ENCODE results near the gene COG8. TPM values are rescaled to one million over a fixed set of nuclear protein-coding genes. Genes with fewer than 3 reads are reported as not detected.

Gene COG8
- total and polyA plus RNA-seq, 2 donors (not counting 3 experiments of a cell fraction or from before 2014, with no cell fraction given): 29.0 to 31.6 TPM

GRCh38 chr16:69376393-69377059 is 37.2 kb upstream of the COG8 start:
- no peak overlapping the region for H3K9ac ChIP-seq (replicated peaks; ENCODE audit: extremely low read depth, insufficient read depth, low read length)
- intact Hi-C loops (cut with micrococcal nuclease): no loop called here
- CTCF ChIA-PET: interaction anchor here (1.2 kb wide), 1 partner anchor 19 kb away, joined by 3 read pairs; no protein-coding TSS in a partner anchor
- no peak overlapping the region for H3K27ac ChIP-seq (ENCODE audit: insufficient read depth, low read depth, low read length)
- H3K79me2 ChIP-seq (ENCODE audit: control insufficient read depth, insufficient read depth, low read length): peaks cover 5% of the 10 kb centered on the region
- dilution Hi-C loops (cut with MboI; ENCODE audit: extremely low pct_ligation_motif_present, low sequenced_read_pairs): no loop called here
- no peak overlapping the region for H3K4me2 ChIP-seq (ENCODE audit: insufficient read depth, low read length)
- POLR2A ChIA-PET: no interaction called here
- H3K4me3 ChIP-seq (replicated peaks in 1 of 3; ENCODE audit: insufficient read depth in 1 of 3, low read depth in 1 of 3, low read length in 3 of 3): no peak overlapping the region
- no peaks in the 10 kb centered on the region for H3K9me3 ChIP-seq (replicated peaks; ENCODE audit: control insufficient read depth, insufficient read depth, low read length)
- H2AFZ ChIP-seq (ENCODE audit: low read depth, low read length): no peak overlapping the region
- H3K27me3 ChIP-seq (ENCODE audit: control insufficient read depth in 2 of 2, insufficient read depth in 2 of 2, low read length in 2 of 2): no peaks in the 10 kb centered on the region
- no peaks in the 10 kb centered on the region for H3K9me1 ChIP-seq (replicated peaks; ENCODE audit: control insufficient read depth, extremely low read depth, insufficient read depth, low read length)
- no peak for DNase-seq (ENCODE audit: low read depth, low spot score)
- peaks cover 4% of the 10 kb centered on the region for H4K20me1 ChIP-seq (replicated peaks; ENCODE audit: control insufficient read depth, extremely low read depth, insufficient read depth, low read length)
- FAIRE-seq: no peak
- no TSS peak for BruUV-seq (replicated peaks)
- no peaks in the 10 kb centered on the region for H3K36me3 ChIP-seq (ENCODE audit: control insufficient read depth in 2 of 2, extremely low read depth in 1 of 2, insufficient read depth in 2 of 2, low read length in 2 of 2)
- TF ChIP-seq JUN (IDR thresholded peaks at IDR 0.05; ENCODE audit: borderline replicate concordance, insufficient read depth, insufficient read length, low read depth) (no peak), CTCF (IDR thresholded peaks at IDR 0.05; ENCODE audit: extremely low read depth in 1 of 2, insufficient read depth in 1 of 2, low read depth in 1 of 2, low read length in 2 of 2) (no peak), POLR2A (IDR thresholded peaks at IDR 0.05; ENCODE audit: low read depth, low read length) (no peak), FOS (IDR thresholded peaks at IDR 0.05; ENCODE audit: borderline replicate concordance, insufficient read depth, low read length) (no peak)
- TF ChIP-seq, protein P1, sequence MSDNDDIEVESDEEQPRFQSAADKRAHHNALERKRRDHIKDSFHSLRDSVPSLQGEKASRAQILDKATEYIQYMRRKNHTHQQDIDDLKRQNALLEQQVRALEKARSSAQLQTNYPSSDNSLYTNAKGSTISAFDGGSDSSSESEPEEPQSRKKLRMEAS (IDR thresholded peaks at IDR 0.05; ENCODE audit: insufficient read depth, insufficient read length): no peak
- peaks cover 23% of the 10 kb centered on the region for H3K4me1 ChIP-seq (ENCODE audit: control insufficient read depth, extremely low read depth, insufficient read depth, low read length)

Data from endothelial cell of umbilical vein (primary cell).